Ishikawa (cell line): ENCODE data around the gene GSN.

Source experiments
- CEBPB ChIP-seq: IDR thresholded peaks from 2 replicates; pipeline ENCODE4 v1.6.1; 2012
- CREB1 ChIP-seq: IDR thresholded peaks from 2 replicates; pipeline ENCODE4 v1.6.1; 2012; ENCODE audit warnings: low read depth
- EGR1 ChIP-seq: IDR thresholded peaks from 2 replicates; pipeline ENCODE4 v1.6.1; 2012
- EP300 ChIP-seq: IDR thresholded peaks from 2 replicates; pipeline ENCODE4 v1.6.1; 2012; ENCODE audit warnings: borderline replicate concordance
- FOXM1 ChIP-seq: IDR thresholded peaks from 2 replicates; pipeline ENCODE4 v1.6.1; 2012; ENCODE audit warnings: low read depth, borderline replicate concordance
- NFIC ChIP-seq: IDR thresholded peaks from 2 replicates; pipeline ENCODE4 v1.6.1; 2012
- RAD21 ChIP-seq: IDR thresholded peaks from 2 replicates; pipeline ENCODE4 v1.6.1; 2012; ENCODE audit warnings: low read depth
- TAF1 ChIP-seq: IDR thresholded peaks from 2 replicates; pipeline ENCODE4 v1.6.1; 2012; ENCODE audit warnings: low read depth, mild to moderate bottlenecking
- TCF12 ChIP-seq: IDR thresholded peaks from 2 replicates; pipeline ENCODE4 v1.6.1; 2012; ENCODE audit warnings: low read depth
- TEAD4 ChIP-seq: IDR thresholded peaks from 2 replicates; pipeline ENCODE4 v1.6.1; 2012
- YY1 ChIP-seq: IDR thresholded peaks from 2 replicates; pipeline ENCODE4 v1.6.1; 2012; ENCODE audit warnings: low read depth
- ZBTB7A ChIP-seq: IDR thresholded peaks from 2 replicates; pipeline ENCODE4 v1.6.1; 2012; ENCODE audit warnings: low read depth
- TF ChIP-seq, protein P1 (sequence below): IDR thresholded peaks from 2 replicates; pipeline ENCODE4 v1.6.1; 2012
- TF ChIP-seq, protein P2 (sequence below): IDR thresholded peaks from 2 replicates; pipeline ENCODE4 v1.6.1; 2012
- TF ChIP-seq, protein P3 (sequence below): IDR thresholded peaks from 2 replicates; pipeline ENCODE4 v1.6.1; 2012; ENCODE audit warnings: low read depth, mild to moderate bottlenecking

GSN gene

DNA sequence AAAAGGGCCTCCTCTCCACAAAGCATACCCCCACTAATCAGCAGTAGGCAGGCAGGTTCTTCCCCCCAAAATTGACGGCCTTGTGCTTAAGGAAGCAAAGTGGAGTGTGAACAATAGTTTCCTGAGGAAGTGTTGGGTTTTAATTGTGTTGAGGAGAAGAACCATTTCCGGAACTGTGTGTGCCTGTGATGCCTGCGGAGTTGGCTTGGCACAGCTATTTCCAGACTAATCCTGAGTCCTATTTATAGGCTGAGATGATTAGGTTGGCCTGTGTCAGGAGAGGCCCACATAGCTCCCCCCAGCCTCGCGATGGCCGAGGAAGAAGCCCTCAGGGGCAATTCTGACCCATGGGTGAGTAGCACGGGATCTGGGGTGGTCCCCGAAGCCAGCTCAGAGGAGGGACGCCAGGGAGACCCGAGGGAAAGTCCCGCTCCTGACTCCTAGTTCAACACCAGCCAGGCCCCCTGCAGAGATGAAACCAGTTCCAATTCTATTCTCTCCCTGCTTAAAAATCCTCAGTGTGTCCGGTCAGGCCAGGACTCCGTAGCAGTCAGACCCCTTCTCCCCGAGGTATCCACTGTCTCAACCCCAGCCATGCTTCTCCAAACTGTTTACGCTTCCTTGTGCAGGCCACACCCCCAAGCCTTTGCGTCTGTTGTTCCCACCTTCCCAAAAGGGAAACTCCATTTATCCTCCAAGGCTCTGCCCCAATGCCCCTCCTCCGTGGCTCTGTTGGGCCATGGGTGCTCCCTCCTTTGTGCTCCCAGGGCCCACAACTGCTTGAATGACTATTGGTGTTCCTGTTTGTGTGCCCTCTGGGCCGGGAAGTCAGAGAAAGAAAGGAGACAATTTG is 18.1 kb downstream of the GSN start:
- 0 out of 2 replicates have a peak, but pooled peaks have one; percentile 33 for TF ChIP-seq ZBTB7A
- TF ChIP-seq NFIC = peak; percentile 4
- no peak for TF ChIP-seq CEBPB
- no peak for TF ChIP-seq CREB1
- TF ChIP-seq, protein P1, sequence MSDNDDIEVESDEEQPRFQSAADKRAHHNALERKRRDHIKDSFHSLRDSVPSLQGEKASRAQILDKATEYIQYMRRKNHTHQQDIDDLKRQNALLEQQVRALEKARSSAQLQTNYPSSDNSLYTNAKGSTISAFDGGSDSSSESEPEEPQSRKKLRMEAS = peak; percentile 69
- TF ChIP-seq TAF1 = no peak
- TF ChIP-seq RAD21 = no peak
- no peak for TF ChIP-seq TCF12
- TF ChIP-seq, protein P2, sequence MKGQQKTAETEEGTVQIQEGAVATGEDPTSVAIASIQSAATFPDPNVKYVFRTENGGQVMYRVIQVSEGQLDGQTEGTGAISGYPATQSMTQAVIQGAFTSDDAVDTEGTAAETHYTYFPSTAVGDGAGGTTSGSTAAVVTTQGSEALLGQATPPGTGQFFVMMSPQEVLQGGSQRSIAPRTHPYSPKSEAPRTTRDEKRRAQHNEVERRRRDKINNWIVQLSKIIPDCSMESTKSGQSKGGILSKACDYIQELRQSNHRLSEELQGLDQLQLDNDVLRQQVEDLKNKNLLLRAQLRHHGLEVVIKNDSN = no peak
- no peak for TF ChIP-seq EGR1
- 0 out of 2 replicates have a peak, but pooled peaks have one; percentile 8 for TF ChIP-seq YY1
- TF ChIP-seq TEAD4 = no peak
- TF ChIP-seq EP300 = no peak; the same call in 1 of the 2 replicates
- peak; percentile 28; the same call in 1 of the 2 replicates for TF ChIP-seq FOXM1
- TF ChIP-seq, protein P3, sequence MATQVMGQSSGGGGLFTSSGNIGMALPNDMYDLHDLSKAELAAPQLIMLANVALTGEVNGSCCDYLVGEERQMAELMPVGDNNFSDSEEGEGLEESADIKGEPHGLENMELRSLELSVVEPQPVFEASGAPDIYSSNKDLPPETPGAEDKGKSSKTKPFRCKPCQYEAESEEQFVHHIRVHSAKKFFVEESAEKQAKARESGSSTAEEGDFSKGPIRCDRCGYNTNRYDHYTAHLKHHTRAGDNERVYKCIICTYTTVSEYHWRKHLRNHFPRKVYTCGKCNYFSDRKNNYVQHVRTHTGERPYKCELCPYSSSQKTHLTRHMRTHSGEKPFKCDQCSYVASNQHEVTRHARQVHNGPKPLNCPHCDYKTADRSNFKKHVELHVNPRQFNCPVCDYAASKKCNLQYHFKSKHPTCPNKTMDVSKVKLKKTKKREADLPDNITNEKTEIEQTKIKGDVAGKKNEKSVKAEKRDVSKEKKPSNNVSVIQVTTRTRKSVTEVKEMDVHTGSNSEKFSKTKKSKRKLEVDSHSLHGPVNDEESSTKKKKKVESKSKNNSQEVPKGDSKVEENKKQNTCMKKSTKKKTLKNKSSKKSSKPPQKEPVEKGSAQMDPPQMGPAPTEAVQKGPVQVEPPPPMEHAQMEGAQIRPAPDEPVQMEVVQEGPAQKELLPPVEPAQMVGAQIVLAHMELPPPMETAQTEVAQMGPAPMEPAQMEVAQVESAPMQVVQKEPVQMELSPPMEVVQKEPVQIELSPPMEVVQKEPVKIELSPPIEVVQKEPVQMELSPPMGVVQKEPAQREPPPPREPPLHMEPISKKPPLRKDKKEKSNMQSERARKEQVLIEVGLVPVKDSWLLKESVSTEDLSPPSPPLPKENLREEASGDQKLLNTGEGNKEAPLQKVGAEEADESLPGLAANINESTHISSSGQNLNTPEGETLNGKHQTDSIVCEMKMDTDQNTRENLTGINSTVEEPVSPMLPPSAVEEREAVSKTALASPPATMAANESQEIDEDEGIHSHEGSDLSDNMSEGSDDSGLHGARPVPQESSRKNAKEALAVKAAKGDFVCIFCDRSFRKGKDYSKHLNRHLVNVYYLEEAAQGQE = no peak

DNA sequence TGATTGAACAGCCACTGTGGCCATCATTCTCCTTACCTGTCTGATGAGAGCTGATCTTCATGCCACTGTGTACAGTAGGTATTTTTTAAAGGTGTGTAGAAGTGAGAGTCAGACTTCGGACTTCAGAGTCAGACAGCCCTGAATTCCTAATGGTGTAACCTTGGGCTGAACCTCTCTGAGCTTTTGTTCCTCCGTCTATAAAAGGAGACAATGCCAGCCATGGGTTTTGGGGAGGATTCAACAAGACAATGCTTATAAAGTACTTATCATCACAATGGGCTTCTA is 18.7 kb downstream of the GSN start:
- TF ChIP-seq CREB1 (no peak), CEBPB (no peak), YY1 (no peak), ZBTB7A (no peak), TEAD4 (no peak), FOXM1 (no peak), RAD21 (no peak), TAF1 (no peak), EGR1 (no peak), EP300 (no peak), NFIC (no peak), TCF12 (no peak)
- TF ChIP-seq, protein P1 = no peak
- TF ChIP-seq, protein P3 = no peak
- TF ChIP-seq, protein P2 = no peak

DNA sequence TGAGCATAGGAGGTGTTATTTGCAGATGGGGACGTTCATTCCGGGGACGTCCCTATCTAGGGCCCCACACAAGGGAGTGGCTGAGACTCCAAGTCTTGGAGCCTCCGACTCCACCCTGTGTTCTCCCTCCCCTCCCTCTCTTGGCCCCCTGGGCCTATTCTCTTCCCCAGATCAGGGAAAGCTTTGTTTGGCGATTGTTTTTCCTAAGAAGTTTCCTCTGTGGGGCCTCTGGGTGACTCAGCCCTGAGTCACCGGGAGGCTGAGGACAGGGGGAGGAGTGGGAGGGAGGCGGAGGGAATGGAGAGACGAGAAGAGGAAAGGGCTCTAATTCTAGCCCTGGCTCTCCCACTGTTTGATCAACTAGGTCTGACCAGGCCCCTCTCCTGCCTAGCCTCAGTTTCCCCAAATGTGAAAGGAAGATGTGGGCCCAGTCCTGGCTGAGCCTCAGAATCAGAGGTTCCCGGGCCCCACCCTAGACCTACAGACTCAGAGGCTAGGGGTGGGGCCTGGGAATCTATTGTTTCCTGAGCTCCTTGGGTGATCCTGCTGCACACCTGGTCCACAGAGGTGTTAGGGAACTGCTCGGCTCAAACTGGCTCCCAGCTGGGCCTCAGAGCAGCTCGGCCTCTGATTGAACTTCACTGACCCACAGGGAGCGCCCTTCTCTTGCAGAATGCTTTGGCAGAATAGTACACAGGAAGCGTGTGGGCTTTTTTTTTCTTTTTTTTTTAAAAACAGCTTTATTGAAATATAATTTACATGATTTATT is 19.2 kb downstream of the GSN start:
- TF ChIP-seq, protein P2 = no peak; the same call in 1 of the 2 replicates
- TF ChIP-seq YY1 = peak; percentile 37; the same call in 1 of the 2 replicates
- peak; percentile 73 for TF ChIP-seq NFIC
- TF ChIP-seq TEAD4 = peak; percentile 41; the same call in 1 of the 2 replicates
- TF ChIP-seq CREB1 = no peak
- TF ChIP-seq, protein P1 = peak; percentile 39; the same call in 1 of the 2 replicates
- peak; percentile 57; the same call in 1 of the 2 replicates for TF ChIP-seq ZBTB7A
- peak; percentile 66 for TF ChIP-seq RAD21
- TF ChIP-seq EP300 = peak; percentile 93
- TF ChIP-seq, protein P3 = no peak
- TF ChIP-seq CEBPB = peak; percentile 31; the same call in 1 of the 2 replicates
- peak; percentile 90 for TF ChIP-seq FOXM1
- TF ChIP-seq EGR1 = peak; percentile 63
- peak; percentile 97 for TF ChIP-seq TCF12
- 0 out of 2 replicates have a peak, but pooled peaks have one; percentile 25 for TF ChIP-seq TAF1
